Mammary epithelial cell (primary cell): ENCODE data around the gene CFL2.

Source experiments
- CTCF ChIP-seq, 2 donors: IDR thresholded peaks in 1 of 2; conservative IDR thresholded peaks in 1 of 2; 2 replicates each; pipeline ENCODE4 v1.5.1; 2011 to 2012; ENCODE audit warnings: inconsistent platforms in 2 of 2, low read length in 2 of 2, mild to moderate bottlenecking in 2 of 2, control low read depth in 1 of 2, low read depth in 1 of 2; ENCODE audit not compliant: insufficient read depth in 1 of 2; ENCODE audit errors: extremely low read depth in 1 of 2
- EZH2 ChIP-seq: IDR thresholded peaks from 2 replicates; pipeline ENCODE4 v1.6.1; 2012; ENCODE audit warnings: low read length, inconsistent platforms, borderline replicate concordance

GRCh38 chr14:34721129-34721528, 6.7 kb upstream of the CFL2 start:
- TF ChIP-seq CTCF (conservative IDR thresholded peaks at IDR 0.05 in 1 of 2, IDR thresholded peaks at IDR 0.05 in 1 of 2; ENCODE audit: extremely low read depth in 1 of 2, insufficient read depth in 1 of 2, low read depth in 1 of 2, low read length in 2 of 2) (no peak), EZH2 (no peak)
